BE2C (cell line): Measurements from ENCODE around the gene WDR37.

Source experiments
- DNase-seq: peaks from one replicate; pipeline ENCODE4 v3.0.0-alpha.2; 2020
- H3K27me3 ChIP-seq: fragments of 250-450 bp; sonication (Bioruptor Pico); 2 replicates; pipeline ENCODE4 v1.5.1; 2020; ENCODE audit warnings: mild to moderate bottlenecking
- H3K36me3 ChIP-seq: fragments of 250-450 bp; sonication (Bioruptor Pico); 2 replicates; pipeline ENCODE4 v1.5.1; 2020; ENCODE audit warnings: mild to moderate bottlenecking
- H3K4me1 ChIP-seq: fragments of 250-450 bp; sonication (Bioruptor Pico); 2 replicates; pipeline ENCODE4 v1.5.1; 2020
- H3K4me3 ChIP-seq: 2 replicates; pipeline ENCODE4 v1.5.1; 2011; ENCODE audit warnings: low read depth, low read length
- H3K9me3 ChIP-seq: fragments of 250-450 bp; sonication (Bioruptor Pico); 2 replicates; pipeline ENCODE4 v1.5.1; 2020
- TF ChIP-seq, protein P1 (sequence below): IDR thresholded peaks from 2 replicates; pipeline ENCODE4 v1.5.1; 2012; ENCODE audit warnings: mild to moderate bottlenecking, low read depth, low read length

WDR37 gene

GRCh38 chr10:1170867-1171180 is 114.6 kb downstream of the WDR37 start:
- no peak overlapping the region for H3K4me3 ChIP-seq
- no peaks in the 10 kb centered on the region for H3K4me1 ChIP-seq
- TF ChIP-seq, protein P1, sequence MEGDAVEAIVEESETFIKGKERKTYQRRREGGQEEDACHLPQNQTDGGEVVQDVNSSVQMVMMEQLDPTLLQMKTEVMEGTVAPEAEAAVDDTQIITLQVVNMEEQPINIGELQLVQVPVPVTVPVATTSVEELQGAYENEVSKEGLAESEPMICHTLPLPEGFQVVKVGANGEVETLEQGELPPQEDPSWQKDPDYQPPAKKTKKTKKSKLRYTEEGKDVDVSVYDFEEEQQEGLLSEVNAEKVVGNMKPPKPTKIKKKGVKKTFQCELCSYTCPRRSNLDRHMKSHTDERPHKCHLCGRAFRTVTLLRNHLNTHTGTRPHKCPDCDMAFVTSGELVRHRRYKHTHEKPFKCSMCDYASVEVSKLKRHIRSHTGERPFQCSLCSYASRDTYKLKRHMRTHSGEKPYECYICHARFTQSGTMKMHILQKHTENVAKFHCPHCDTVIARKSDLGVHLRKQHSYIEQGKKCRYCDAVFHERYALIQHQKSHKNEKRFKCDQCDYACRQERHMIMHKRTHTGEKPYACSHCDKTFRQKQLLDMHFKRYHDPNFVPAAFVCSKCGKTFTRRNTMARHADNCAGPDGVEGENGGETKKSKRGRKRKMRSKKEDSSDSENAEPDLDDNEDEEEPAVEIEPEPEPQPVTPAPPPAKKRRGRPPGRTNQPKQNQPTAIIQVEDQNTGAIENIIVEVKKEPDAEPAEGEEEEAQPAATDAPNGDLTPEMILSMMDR: no peak
- H3K27me3 ChIP-seq: no peaks in the 10 kb centered on the region
- no peak for DNase-seq
- H3K36me3 ChIP-seq: no peaks in the 10 kb centered on the region
- no peaks in the 10 kb centered on the region for H3K9me3 ChIP-seq

DNA sequence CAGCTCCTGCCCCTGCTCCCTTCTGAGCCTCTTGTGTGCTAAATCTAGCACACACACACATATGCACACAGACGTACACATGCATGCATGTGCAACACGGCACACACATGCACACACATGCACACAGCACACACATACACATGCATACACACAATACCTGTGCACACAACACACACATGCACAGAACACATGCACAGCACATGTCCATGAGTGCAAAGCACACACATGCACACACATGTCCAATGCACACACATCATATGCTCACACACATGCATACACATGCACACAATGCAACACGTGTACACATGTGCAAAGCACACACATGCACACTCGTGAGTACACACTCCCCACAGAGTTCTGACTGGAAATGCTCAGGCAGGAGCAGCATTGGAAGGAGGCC is 115.0 kb downstream of the WDR37 start:
- Histone ChIP-seq H3K27me3 (no peaks in the 10 kb centered on the region), H3K4me3 (no peak overlapping the region), H3K4me1 (no peaks in the 10 kb centered on the region), H3K36me3 (no peaks in the 10 kb centered on the region), H3K9me3 (no peaks in the 10 kb centered on the region)
- no peak for DNase-seq
- TF ChIP-seq, protein P1: no peak

DNA sequence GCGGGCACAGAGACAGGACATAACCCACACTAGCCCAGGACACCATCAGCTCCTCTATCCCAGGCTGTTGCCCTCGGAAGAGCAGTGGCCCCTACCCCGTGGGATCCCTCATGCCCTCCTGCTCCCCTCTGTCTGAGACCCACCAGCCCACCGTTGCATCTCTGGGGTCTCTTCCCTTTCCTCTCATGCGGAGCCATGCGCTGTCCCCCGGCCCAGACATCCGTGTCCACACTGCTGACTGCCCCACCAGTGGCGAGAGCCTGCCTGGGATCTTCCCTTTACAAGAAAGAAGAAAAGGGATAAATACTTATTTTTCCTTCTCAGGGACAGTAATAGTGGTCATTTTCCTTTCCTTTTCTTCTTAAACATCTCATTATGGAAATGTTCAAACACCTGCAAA is 115.4 kb downstream of the WDR37 start:
- no peak for DNase-seq
- Histone ChIP-seq H3K4me3 (no peak overlapping the region), H3K9me3 (no peaks in the 10 kb centered on the region), H3K27me3 (no peaks in the 10 kb centered on the region), H3K4me1 (no peaks in the 10 kb centered on the region), H3K36me3 (no peaks in the 10 kb centered on the region)
- TF ChIP-seq, protein P1: no peak

- Histone ChIP-seq H3K27me3 (no peaks in the 10 kb centered on the region), H3K9me3 (no peaks in the 10 kb centered on the region), H3K36me3 (no peaks in the 10 kb centered on the region), H3K4me1 (no peaks in the 10 kb centered on the region), H3K4me3 (no peak overlapping the region)
- TF ChIP-seq, protein P1: no peak
- DNase-seq: no peak
Observed at GRCh38 chr10:1172256-1172984, 116.2 kb downstream of the WDR37 start.

DNA sequence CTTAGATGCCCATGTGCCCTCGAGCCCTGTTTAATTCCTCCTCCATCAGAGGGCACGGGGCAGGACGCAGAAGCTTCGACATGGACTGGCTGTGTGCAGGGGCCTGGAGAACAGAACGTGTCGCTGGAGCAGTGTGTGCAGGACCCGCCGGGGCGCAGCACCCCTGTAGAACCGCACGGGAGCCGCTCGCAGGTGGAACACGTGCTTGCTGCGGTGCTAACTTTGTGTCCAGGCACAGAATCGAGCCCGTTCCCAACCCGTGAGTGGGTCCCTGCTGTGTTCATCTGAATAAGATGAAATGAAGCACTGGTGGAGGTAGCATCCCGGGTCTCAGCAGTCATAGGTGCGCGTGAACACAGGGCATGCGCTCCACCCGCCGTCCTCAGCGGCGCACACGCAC is 116.9 kb downstream of the WDR37 start:
- TF ChIP-seq, protein P1: no peak
- no peak overlapping the region for H3K4me3 ChIP-seq
- DNase-seq: no peak
- no peaks in the 10 kb centered on the region for H3K27me3 ChIP-seq
- H3K4me1 ChIP-seq: no peaks in the 10 kb centered on the region
- H3K9me3 ChIP-seq: no peaks in the 10 kb centered on the region
- no peaks in the 10 kb centered on the region for H3K36me3 ChIP-seq

GRCh38 chr10:1174022-1174421 is 117.8 kb downstream of the WDR37 start:
- TF ChIP-seq, protein P1: no peak
- H3K27me3 ChIP-seq: no peaks in the 10 kb centered on the region
- H3K36me3 ChIP-seq: no peaks in the 10 kb centered on the region
- H3K9me3 ChIP-seq: no peaks in the 10 kb centered on the region
- H3K4me3 ChIP-seq: no peak overlapping the region
- DNase-seq: no peak
- no peaks in the 10 kb centered on the region for H3K4me1 ChIP-seq
